Right renal cortex interstitium (tissue), 3 donors: ENCODE results near the gene FAM78A. TPM values are rescaled to one million over a fixed set of nuclear protein-coding genes. Genes with fewer than 3 reads are reported as not detected.
"Not testable (repeated sequence)": the region's sequence is repeated elsewhere in the genome, so short reads cannot be mapped to it uniquely, and the experiment has no call there.

Source experiments
- DNase-seq, 3 donors: peaks; one replicate each; pipeline ENCODE4 v3.0.0-alpha.2; 2013; ENCODE audit warnings: low read depth in 3 of 3, low spot score in 2 of 3
- polyA plus RNA-seq, 3 donors: library from polyadenylated mRNA; unstranded; fragments of 120-200 nt; gene quantifications; one replicate each; pipeline ENCODE4 v1.2.1, GENCODE V29; 2013; ENCODE audit not compliant: insufficient read length in 3 of 3

The FAM78A gene
- polyA plus RNA-seq, 3 donors, result 2.3 to 3.1 (median 2.5) TPM

GRCh38 chr9:131282688-131283422 is 6.5 kb upstream of the FAM78A start:
- DNase-seq, result peak; percentile 23 to 62 (median 54)

GRCh38 chr9:131282175-131282574 is 5.9 kb upstream of the FAM78A start:
- no peak for DNase-seq

- no peak for DNase-seq
Measured at GRCh38 chr9:131281119-131281965, 5.0 kb upstream of the FAM78A start.

DNA sequence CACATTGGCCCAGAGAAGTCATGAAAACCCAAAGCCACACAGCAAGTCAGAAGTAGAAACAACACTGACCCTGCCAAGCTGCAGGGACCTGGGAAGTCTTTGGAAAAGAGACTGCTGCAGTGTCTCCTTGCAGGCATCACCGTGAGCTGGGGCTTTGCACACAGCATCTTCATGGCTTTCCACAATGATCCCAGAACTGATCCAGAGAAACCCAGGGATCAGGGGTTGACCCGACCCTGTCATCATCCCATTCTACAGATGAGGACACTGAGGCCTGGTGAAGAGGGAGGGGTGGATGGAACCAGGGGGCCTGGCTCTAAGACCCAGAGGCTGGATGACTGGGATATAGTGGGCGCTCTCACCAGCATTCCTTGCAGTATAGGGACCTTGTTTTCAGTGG is 4.3 kb upstream of the FAM78A start:
- DNase-seq, result no peak

- DNase-seq, result no peak
Measured at GRCh38 chr9:131279863-131280570, 3.7 kb upstream of the FAM78A start.

DNA sequence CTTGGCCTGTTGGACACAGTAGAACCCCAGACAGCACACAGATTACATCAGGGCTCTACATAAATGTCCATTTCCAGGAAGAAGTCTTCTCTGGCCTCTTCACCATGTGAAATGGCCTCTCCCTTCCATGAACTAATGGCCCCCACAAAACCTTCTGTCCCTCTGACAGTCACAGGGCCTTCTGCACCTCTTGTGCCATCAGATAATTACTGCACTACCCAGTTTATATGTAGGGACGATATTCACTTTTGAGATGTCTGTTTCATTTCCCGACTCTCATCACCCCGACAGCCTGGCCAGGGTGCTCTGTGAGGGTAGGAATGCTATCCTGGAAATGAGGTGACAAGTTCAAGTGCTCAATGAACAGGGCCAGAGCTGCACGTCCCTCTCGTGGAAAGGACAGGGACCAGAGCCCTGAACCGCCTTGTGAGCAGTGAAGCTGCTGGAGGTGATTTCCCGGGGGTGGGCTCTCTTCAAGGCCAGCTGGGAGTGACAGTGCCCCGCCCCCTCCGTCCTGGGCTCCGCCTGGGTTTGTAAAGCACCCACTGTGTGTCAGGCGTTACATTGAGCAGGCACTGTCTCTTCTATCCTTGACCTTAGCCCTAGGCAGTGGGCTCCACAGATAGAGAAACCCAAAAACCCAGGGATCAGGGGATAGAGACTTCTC is 3.0 kb upstream of the FAM78A start:
- no peak for DNase-seq

GRCh38 chr9:131278702-131279111 is 2.4 kb upstream of the FAM78A start:
- no peak for DNase-seq

GRCh38 chr9:131277910-131278701 is 1.8 kb upstream of the FAM78A start:
- peak; percentile 41 to 73 (median 63) for DNase-seq

DNA sequence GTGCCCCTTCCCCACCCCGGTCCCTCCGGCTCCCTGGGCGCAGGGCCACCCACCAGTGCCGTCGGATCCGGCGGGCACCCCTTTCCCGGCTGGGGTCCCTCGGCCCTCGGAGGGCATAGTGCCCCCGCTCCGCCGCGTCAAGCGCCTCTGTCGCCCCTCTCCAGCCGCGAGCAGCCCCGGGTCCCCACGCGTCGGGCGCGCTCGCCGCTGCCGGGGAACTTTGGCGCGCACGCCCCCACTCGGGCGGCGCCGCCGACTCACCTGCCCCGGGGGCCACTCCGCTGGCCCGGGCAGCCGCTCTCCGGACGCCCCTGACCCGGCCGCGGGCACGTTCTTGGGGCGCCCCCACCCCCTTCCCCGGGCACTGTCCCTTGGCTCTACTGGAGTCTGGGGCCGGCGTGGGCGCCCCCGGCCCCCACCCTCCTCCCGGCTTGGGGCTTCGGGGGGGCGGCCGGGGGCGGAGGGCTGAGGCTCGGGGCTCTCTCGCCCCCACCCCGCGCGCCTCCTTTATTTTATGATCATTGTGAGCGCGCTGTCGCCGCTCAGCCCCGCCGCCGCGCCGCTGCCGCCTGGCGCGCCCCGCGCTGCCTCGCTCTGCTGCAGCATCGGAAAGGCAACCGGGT is 1.1 kb upstream of the FAM78A start:
- no peak for DNase-seq

GRCh38 chr9:131276891-131277286 is 579 bp upstream of the FAM78A start:
- no peak for DNase-seq

DNA sequence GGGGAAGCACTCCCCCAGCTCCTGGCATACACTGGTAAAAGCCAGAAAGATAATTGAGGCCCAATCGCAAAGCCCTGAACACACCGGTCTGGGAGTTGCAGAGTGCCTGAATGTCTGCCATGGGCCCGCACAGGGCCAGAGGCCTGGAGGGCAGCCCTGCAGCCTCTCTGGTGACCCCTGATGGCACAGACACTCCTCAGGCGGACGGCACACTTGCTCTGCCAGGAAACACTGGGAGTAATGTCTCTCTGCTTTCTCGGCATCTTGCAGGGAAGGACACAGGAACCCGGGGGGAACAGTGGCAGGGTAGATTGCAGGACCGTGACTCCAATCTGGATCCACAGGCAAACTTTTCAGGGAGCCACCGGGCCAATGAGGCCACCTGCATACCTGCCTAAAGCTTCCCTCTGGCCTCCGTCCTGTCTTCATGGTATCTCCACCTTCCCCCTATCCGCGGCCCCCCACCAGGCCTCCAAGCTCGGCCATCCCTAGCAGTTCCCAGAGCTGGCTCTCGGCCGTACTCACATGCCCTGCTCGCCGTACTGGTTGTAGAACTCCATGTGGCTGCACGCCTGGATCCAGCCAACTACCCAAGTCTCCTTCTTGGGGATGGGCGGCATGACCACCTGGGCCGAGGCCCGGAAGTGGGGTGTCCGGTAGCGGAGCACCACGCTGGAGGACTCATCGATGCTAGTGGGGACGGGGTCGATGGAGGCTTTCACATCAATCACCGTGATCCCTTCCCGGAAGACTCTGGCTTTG is 797 bp downstream of the FAM78A start:
- DNase-seq, result no peak

- no peak for DNase-seq
Measured at GRCh38 chr9:131274674-131275331, 1.5 kb downstream of the FAM78A start.

GRCh38 chr9:131273856-131274673 is 2.2 kb downstream of the FAM78A start:
- no peak for DNase-seq

GRCh38 chr9:131273146-131273855 is 3.0 kb downstream of the FAM78A start:
- DNase-seq, result no peak

GRCh38 chr9:131272212-131272611 is 4.1 kb downstream of the FAM78A start:
- no peak for DNase-seq

- no peak for DNase-seq
Measured at GRCh38 chr9:131271506-131271931, 4.8 kb downstream of the FAM78A start.

DNA sequence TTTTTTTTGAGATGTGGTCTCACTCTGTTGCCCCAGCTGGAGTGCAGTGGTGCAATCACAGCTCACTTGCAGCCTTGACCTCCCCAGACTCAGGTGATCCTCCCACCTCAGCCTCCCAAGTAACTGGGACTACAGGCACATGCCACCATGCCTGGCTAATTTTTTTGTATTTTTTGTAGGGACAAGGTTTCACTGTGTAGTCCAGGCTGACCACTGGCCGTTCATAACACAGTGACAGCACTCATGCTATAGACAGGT is 5.4 kb downstream of the FAM78A start:
- DNase-seq, result not testable (repeated sequence)
